ENCODE data around the gene USP46.

DNA sequence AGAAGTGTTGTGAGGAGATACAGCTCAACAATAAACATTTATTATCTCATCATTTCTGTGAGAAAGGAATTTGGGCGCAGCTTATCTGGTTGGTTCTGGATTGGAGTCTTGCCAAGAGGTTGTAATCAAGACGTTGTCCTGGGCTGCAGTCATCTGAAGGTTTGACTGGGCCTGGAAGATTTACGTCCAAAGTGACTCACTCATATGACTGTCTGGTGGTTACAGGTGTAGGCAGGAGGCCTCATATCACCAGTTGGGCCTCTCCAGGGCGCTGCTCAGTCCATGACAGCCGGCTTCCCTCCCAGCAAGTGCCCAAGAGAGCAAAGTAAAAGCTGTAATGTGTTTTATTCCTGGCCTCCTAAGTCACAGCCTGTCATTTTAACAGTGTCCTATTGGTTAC lies 106.3 kb downstream of the USP46 start:
- TF ChIP-seq, protein P1, sequence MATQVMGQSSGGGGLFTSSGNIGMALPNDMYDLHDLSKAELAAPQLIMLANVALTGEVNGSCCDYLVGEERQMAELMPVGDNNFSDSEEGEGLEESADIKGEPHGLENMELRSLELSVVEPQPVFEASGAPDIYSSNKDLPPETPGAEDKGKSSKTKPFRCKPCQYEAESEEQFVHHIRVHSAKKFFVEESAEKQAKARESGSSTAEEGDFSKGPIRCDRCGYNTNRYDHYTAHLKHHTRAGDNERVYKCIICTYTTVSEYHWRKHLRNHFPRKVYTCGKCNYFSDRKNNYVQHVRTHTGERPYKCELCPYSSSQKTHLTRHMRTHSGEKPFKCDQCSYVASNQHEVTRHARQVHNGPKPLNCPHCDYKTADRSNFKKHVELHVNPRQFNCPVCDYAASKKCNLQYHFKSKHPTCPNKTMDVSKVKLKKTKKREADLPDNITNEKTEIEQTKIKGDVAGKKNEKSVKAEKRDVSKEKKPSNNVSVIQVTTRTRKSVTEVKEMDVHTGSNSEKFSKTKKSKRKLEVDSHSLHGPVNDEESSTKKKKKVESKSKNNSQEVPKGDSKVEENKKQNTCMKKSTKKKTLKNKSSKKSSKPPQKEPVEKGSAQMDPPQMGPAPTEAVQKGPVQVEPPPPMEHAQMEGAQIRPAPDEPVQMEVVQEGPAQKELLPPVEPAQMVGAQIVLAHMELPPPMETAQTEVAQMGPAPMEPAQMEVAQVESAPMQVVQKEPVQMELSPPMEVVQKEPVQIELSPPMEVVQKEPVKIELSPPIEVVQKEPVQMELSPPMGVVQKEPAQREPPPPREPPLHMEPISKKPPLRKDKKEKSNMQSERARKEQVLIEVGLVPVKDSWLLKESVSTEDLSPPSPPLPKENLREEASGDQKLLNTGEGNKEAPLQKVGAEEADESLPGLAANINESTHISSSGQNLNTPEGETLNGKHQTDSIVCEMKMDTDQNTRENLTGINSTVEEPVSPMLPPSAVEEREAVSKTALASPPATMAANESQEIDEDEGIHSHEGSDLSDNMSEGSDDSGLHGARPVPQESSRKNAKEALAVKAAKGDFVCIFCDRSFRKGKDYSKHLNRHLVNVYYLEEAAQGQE (IDR thresholded peaks at IDR 0.05; ENCODE audit: insufficient replicate concordance, low read depth), result no peak
- no peak for TF ChIP-seq POLR2AphosphoS5 (IDR thresholded peaks at IDR 0.05; ENCODE audit: low read depth)
- TF ChIP-seq, protein P2, sequence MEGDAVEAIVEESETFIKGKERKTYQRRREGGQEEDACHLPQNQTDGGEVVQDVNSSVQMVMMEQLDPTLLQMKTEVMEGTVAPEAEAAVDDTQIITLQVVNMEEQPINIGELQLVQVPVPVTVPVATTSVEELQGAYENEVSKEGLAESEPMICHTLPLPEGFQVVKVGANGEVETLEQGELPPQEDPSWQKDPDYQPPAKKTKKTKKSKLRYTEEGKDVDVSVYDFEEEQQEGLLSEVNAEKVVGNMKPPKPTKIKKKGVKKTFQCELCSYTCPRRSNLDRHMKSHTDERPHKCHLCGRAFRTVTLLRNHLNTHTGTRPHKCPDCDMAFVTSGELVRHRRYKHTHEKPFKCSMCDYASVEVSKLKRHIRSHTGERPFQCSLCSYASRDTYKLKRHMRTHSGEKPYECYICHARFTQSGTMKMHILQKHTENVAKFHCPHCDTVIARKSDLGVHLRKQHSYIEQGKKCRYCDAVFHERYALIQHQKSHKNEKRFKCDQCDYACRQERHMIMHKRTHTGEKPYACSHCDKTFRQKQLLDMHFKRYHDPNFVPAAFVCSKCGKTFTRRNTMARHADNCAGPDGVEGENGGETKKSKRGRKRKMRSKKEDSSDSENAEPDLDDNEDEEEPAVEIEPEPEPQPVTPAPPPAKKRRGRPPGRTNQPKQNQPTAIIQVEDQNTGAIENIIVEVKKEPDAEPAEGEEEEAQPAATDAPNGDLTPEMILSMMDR (IDR thresholded peaks at IDR 0.05; ENCODE audit: insufficient read depth, low read length), result no peak
- no peak for TF ChIP-seq GABPA (IDR thresholded peaks at IDR 0.05; ENCODE audit: low read depth)

Data from HL-60 (cell line).